SK-N-SH (cell line): ENCODE results near the gene PYY.
"Not testable (repeated sequence)": the region's sequence is repeated elsewhere in the genome, so short reads cannot be mapped to it uniquely, and the experiment has no call there.

Experiments
- ELF1 ChIP-seq: IDR thresholded peaks from 2 replicates; pipeline ENCODE4 v1.4.0; 2012
- EP300 ChIP-seq, 2 experiments: IDR thresholded peaks; 2 replicates each; pipeline versions ENCODE4 v1.4.0 to v1.6.1; 2012; ENCODE audit warnings: borderline replicate concordance in 1 of 2, low read depth in 1 of 2, low read length in 1 of 2
- GABPA ChIP-seq: IDR thresholded peaks from 2 replicates; pipeline ENCODE4 v1.4.0; 2012; ENCODE audit warnings: low read depth, mild to moderate bottlenecking
- TF ChIP-seq, protein P1 (sequence below): fragments of 200-600 bp; sonication (generic); IDR thresholded peaks from 2 replicates; pipeline ENCODE4 v1.6.1; 2017; ENCODE audit warnings: antibody characterized with exemption, mild to moderate bottlenecking, moderate library complexity
- TF ChIP-seq, protein P2 (sequence below): IDR thresholded peaks from 2 replicates; pipeline ENCODE4 v1.4.0; 2012; ENCODE audit warnings: low read depth, borderline replicate concordance

DNA sequence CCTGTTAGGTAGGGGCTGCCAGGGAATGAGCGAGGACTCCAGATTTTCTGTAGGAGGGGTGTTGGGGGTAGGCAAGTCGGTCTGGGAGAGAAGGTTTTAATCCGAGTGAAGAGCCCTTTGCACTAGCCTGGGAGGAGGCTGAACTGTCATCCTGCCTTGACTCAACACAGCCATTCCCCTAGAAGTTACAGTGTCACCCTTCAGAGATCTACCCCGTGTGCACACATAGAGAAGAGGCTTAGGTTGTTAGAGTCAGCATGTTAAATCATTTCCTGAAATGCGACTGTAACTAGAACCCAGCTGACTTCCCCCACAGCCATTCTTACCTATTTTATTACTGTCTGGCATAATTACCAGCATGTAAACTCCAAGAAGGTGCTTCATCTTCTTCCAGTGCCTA, 25.8 kb downstream of the PYY start:
- TF ChIP-seq, protein P1, sequence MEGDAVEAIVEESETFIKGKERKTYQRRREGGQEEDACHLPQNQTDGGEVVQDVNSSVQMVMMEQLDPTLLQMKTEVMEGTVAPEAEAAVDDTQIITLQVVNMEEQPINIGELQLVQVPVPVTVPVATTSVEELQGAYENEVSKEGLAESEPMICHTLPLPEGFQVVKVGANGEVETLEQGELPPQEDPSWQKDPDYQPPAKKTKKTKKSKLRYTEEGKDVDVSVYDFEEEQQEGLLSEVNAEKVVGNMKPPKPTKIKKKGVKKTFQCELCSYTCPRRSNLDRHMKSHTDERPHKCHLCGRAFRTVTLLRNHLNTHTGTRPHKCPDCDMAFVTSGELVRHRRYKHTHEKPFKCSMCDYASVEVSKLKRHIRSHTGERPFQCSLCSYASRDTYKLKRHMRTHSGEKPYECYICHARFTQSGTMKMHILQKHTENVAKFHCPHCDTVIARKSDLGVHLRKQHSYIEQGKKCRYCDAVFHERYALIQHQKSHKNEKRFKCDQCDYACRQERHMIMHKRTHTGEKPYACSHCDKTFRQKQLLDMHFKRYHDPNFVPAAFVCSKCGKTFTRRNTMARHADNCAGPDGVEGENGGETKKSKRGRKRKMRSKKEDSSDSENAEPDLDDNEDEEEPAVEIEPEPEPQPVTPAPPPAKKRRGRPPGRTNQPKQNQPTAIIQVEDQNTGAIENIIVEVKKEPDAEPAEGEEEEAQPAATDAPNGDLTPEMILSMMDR = not testable (repeated sequence)
- TF ChIP-seq GABPA; EP300 (IDR thresholded peaks at IDR 0.05; ENCODE audit: borderline replicate concordance in 1 of 2, low read depth in 1 of 2, low read length in 1 of 2); ELF1: not testable (repeated sequence)
- TF ChIP-seq, protein P2, sequence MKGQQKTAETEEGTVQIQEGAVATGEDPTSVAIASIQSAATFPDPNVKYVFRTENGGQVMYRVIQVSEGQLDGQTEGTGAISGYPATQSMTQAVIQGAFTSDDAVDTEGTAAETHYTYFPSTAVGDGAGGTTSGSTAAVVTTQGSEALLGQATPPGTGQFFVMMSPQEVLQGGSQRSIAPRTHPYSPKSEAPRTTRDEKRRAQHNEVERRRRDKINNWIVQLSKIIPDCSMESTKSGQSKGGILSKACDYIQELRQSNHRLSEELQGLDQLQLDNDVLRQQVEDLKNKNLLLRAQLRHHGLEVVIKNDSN = not testable (repeated sequence)
